ENCODE results near the gene PCDHGC4. TPM values are rescaled to one million over a fixed set of nuclear protein-coding genes. Genes with fewer than 3 reads are reported as not detected.

The PCDHGC4 gene
- total and polyA plus RNA-seq, 2 donors (not counting 3 experiments of a cell fraction or from before 2014, with no cell fraction given): 0.25 to 2.1 TPM

DNA sequence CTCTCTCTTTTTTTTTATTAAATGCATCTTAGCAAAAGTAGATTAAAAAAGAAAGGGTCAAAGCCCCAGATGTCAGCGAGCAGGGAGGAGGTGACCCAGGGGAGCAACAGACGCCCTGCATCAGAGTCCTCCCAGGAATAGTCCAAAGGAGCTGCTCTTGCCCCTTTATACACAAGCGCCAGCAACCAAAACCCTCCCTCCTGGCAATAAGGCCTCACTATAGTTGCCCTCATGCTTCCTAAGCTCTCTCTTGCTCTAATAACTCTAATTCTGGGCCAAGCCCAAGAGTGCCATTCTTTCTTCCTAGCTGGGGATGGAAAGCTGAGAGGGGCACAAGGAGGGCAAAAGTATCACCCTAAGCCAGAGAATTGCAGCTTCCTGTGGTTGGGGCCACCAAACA lies 30.3 kb downstream of the PCDHGC4 start:
- Histone ChIP-seq H3K9ac (replicated peaks; ENCODE audit: extremely low read depth, insufficient read depth, low read length) (no peak overlapping the region), H3K9me3 (replicated peaks; ENCODE audit: control insufficient read depth, insufficient read depth, low read length) (no peaks in the 10 kb centered on the region), H4K20me1 (replicated peaks; ENCODE audit: control insufficient read depth, extremely low read depth, insufficient read depth, low read length) (no peaks in the 10 kb centered on the region), H3K4me1 (ENCODE audit: control insufficient read depth, extremely low read depth, insufficient read depth, low read length) (peaks cover 20% of the 10 kb centered on the region), H3K4me3 (replicated peaks in 1 of 3; ENCODE audit: insufficient read depth in 1 of 3, low read depth in 1 of 3, low read length in 3 of 3) (no peak overlapping the region), H3K27me3 (ENCODE audit: control insufficient read depth in 2 of 2, insufficient read depth in 2 of 2, low read length in 2 of 2) (no peaks in the 10 kb centered on the region), H3K36me3 (ENCODE audit: control insufficient read depth in 2 of 2, extremely low read depth in 1 of 2, insufficient read depth in 2 of 2, low read length in 2 of 2) (peaks cover 2 to 12% of the 10 kb centered on the region in 2 experiments), H3K27ac (ENCODE audit: insufficient read depth, low read depth, low read length) (no peak overlapping the region), H3K4me2 (ENCODE audit: insufficient read depth, low read length) (no peak overlapping the region), H3K9me1 (replicated peaks; ENCODE audit: control insufficient read depth, extremely low read depth, insufficient read depth, low read length) (no peaks in the 10 kb centered on the region), H3K79me2 (ENCODE audit: control insufficient read depth, insufficient read depth, low read length) (no peaks in the 10 kb centered on the region), H2AFZ (ENCODE audit: low read depth, low read length) (no peak overlapping the region)
- BruUV-seq (replicated peaks): TSS peak; percentile 63
- no peak for DNase-seq (ENCODE audit: low read depth, low spot score)
- POLR2A ChIA-PET: no interaction called here
- FAIRE-seq: no peak
- CTCF ChIA-PET: interaction anchor here (0.8 to 9.8 kb wide), 10 partner anchors 9 to 102 kb away, joined by 3 to 158 read pairs (median 16); partner anchors contain the start of genes PCDHGA10, PCDHGA11, PCDHGA12 and PCDHGC3
- dilution Hi-C loops (cut with MboI; ENCODE audit: extremely low pct_ligation_motif_present, low sequenced_read_pairs) (no loop called here), intact Hi-C loops (cut with micrococcal nuclease) (no loop called here)
- TF ChIP-seq, protein P1, sequence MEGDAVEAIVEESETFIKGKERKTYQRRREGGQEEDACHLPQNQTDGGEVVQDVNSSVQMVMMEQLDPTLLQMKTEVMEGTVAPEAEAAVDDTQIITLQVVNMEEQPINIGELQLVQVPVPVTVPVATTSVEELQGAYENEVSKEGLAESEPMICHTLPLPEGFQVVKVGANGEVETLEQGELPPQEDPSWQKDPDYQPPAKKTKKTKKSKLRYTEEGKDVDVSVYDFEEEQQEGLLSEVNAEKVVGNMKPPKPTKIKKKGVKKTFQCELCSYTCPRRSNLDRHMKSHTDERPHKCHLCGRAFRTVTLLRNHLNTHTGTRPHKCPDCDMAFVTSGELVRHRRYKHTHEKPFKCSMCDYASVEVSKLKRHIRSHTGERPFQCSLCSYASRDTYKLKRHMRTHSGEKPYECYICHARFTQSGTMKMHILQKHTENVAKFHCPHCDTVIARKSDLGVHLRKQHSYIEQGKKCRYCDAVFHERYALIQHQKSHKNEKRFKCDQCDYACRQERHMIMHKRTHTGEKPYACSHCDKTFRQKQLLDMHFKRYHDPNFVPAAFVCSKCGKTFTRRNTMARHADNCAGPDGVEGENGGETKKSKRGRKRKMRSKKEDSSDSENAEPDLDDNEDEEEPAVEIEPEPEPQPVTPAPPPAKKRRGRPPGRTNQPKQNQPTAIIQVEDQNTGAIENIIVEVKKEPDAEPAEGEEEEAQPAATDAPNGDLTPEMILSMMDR (IDR thresholded peaks at IDR 0.05; ENCODE audit: extremely low read depth in 1 of 2, insufficient read depth in 1 of 2, low read depth in 1 of 2, low read length in 2 of 2): no peak
- TF ChIP-seq GATA2 (IDR thresholded peaks at IDR 0.05; ENCODE audit: insufficient read depth, insufficient read length, low read depth, low read length) (no peak), MYC (IDR thresholded peaks at IDR 0.05; ENCODE audit: low read depth, low read length) (no peak), POLR2A (IDR thresholded peaks at IDR 0.05; ENCODE audit: low read depth, low read length) (no peak), POLR2AphosphoS5 (IDR thresholded peaks at IDR 0.05; ENCODE audit: insufficient read depth, low read depth, low read length) (no peak), FOS (IDR thresholded peaks at IDR 0.05; ENCODE audit: borderline replicate concordance, insufficient read depth, low read length) (no peak), MAX (IDR thresholded peaks at IDR 0.05; ENCODE audit: insufficient read depth, insufficient read length) (no peak), EZH2 (IDR thresholded peaks at IDR 0.05; ENCODE audit: borderline replicate concordance, low read depth, low read length, severe bottlenecking) (no peak), JUN (IDR thresholded peaks at IDR 0.05; ENCODE audit: borderline replicate concordance, insufficient read depth, insufficient read length, low read depth) (no peak)
